Gastrocnemius medialis (tissue), 4 donors: Measurements from ENCODE around the gene C9orf43. TPM values are rescaled to one million over a fixed set of nuclear protein-coding genes. Genes with fewer than 3 reads are reported as not detected.
"Not testable (repeated sequence)": the region's sequence is repeated elsewhere in the genome, so short reads cannot be mapped to it uniquely, and the experiment has no call there.

Source experiments
- ATAC-seq, 2 donors: fragments of 150-250 bp; one replicate each; pipeline ENCODE4 v1.9.1; 2016
- DNase-seq, 2 donors: peaks; one replicate each; pipeline ENCODE4 v3.0.0-alpha.2; 2019
- H3K27ac ChIP-seq, 4 donors: fragments of 200-600 bp; sonication (generic); 1 replicate in 1 of 4; 2 replicates in 3 of 4; pipeline ENCODE4 v1.5.1; 2016 to 2018; ENCODE audit warnings: mild to moderate bottlenecking in 2 of 4, moderate library complexity in 1 of 4
- H3K27me3 ChIP-seq, 3 donors: fragments of 200-600 bp; sonication (generic) in 2 of 3; 1 replicate in 1 of 3; 2 replicates in 2 of 3; pipeline versions ENCODE4 v1.5.1 to v1.6.0; 2016 to 2019; ENCODE audit warnings: mild to moderate bottlenecking in 1 of 3, moderate library complexity in 1 of 3
- H3K36me3 ChIP-seq, 2 donors: fragments of 200-600 bp; sonication (generic) in 1 of 2; one replicate each; pipeline ENCODE4 v1.5.1; 2017 to 2018
- H3K4me1 ChIP-seq, 2 donors: fragments of 200-600 bp; sonication (generic) in 1 of 2; one replicate each; pipeline ENCODE4 v1.5.1; 2016 to 2017; ENCODE audit warnings: mild to moderate bottlenecking in 2 of 2
- H3K4me3 ChIP-seq, 4 donors: fragments of 200-600 bp; sonication (generic) in 3 of 4; 1 replicate in 1 of 4; 2 replicates in 3 of 4; pipeline ENCODE4 v1.5.1; 2016 to 2019; ENCODE audit warnings: mild to moderate bottlenecking in 2 of 4
- H3K9me3 ChIP-seq, 3 donors: fragments of 200-600 bp; sonication (generic) in 2 of 3; 1 replicate in 1 of 3; 2 replicates in 2 of 3; pipeline ENCODE4 v1.5.1; 2016 to 2019
- CTCF ChIP-seq, 5 experiments: fragments of 450-650 bp in 3 of 5; fragments of 200-600 bp in 2 of 5; sonication (generic) in 2 of 5; IDR thresholded peaks in 4 of 5; conservative IDR thresholded peaks in 1 of 5; 1 replicate in 4 of 5; 2 replicates in 1 of 5; pipeline ENCODE4 v1.5.1; 2016 to 2019; ENCODE audit warnings: antibody characterized with exemption in 5 of 5, mild to moderate bottlenecking in 3 of 5, moderate library complexity in 3 of 5
- POLR2A ChIP-seq, 2 donors: fragments of 450-650 bp; IDR thresholded peaks; one replicate each; pipeline ENCODE4 v1.6.1; 2017; ENCODE audit warnings: antibody characterized with exemption in 2 of 2, mild to moderate bottlenecking in 2 of 2, moderate library complexity in 2 of 2
- in situ Hi-C, 4 donors: fragments of 200-750 bp; cut with MboI; loops; one replicate each; pipeline versions ENCODE4 v1.15.0 to v1.8.0; 2017; ENCODE audit warnings: low sequenced_read_pairs in 4 of 4
- intact Hi-C: fragments of 100-400 bp; cut with DNase I; formaldehyde crosslinking; loops from one replicate; pipeline ENCODE4 v1.15.1; 2023; ENCODE audit warnings: low total_unique reads
- total RNA-seq, 4 donors: library from RNA; depleted of rRNA; stranded (reverse); fragments of >200 nt; gene quantifications; one replicate each; pipeline versions ENCODE4 v1.1.0 to v1.2.3, GENCODE V29; 2016

The C9orf43 gene
- not detected for total RNA-seq

GRCh38 chr9:113410207-113410864, at the start of gene C9orf43, which contains the start of gene POLE3:
Gene C9orf43 (plus strand): TSS chr9:113410747. CDS start chr9:113413494, 2,747 bp downstream.
Gene POLE3 (minus strand): TSS chr9:113410675. CDS start chr9:113410293, 382 bp downstream.
- intact Hi-C loops: loop anchor here (1.0 kb wide), 2 partner anchors 9 to 135 kb away; partner anchors contain the start of genes ALAD, CDC26 and PRPF4
- Histone ChIP-seq H3K27me3 (no peaks in the 10 kb centered on the region), H3K4me3 (peak within 1 kb of the TSS; percentile 67 to 98 (median 88)), H3K4me1 (peaks cover 14 to 22% of the 10 kb centered on the region in 2 donors), H3K27ac (peak within 1 kb of the TSS; percentile 97 to 99 (median 98)), H3K9me3 (no peaks in the 10 kb centered on the region), H3K36me3 (peaks cover 0 to 11% of the 10 kb centered on the region in 2 donors)
- DNase-seq: peak; percentile 90 to 91
- ATAC-seq: peak; percentile 96
- TF ChIP-seq CTCF (IDR thresholded peaks at IDR 0.05 in 4 of 5, conservative IDR thresholded peaks at IDR 0.05 in 1 of 5): peak in 2 of 5 experiments; percentile 43 to 71
- peak; percentile 55 to 62 for TF ChIP-seq POLR2A (IDR thresholded peaks at IDR 0.05)
- in situ Hi-C loops: no loop called here

GRCh38 chr9:113361304-113362018, 49.1 kb upstream of the C9orf43 start:
- DNase-seq (no peak), ATAC-seq (no peak)
- no peak for TF ChIP-seq CTCF (IDR thresholded peaks at IDR 0.05 in 4 of 5, conservative IDR thresholded peaks at IDR 0.05 in 1 of 5)
- TF ChIP-seq POLR2A (IDR thresholded peaks at IDR 0.05): no peak
- in situ Hi-C loops (no loop called here), intact Hi-C loops (no loop called here)
- no peaks in the 10 kb centered on the region for H3K4me1 ChIP-seq
- H3K27me3 ChIP-seq: no peaks in the 10 kb centered on the region
- no peak overlapping the region for H3K4me3 ChIP-seq
- H3K36me3 ChIP-seq: no peaks in the 10 kb centered on the region
- H3K9me3 ChIP-seq: no peaks in the 10 kb centered on the region
- H3K27ac ChIP-seq: no peak overlapping the region

- no peaks in the 10 kb centered on the region for H3K27me3 ChIP-seq
- no peak overlapping the region for H3K4me3 ChIP-seq
- no peaks in the 10 kb centered on the region for H3K9me3 ChIP-seq
- intact Hi-C loops: no loop called here
- DNase-seq (no peak), ATAC-seq (no peak)
- in situ Hi-C loops: no loop called here
- no peak overlapping the region for H3K27ac ChIP-seq
- H3K4me1 ChIP-seq: no peaks in the 10 kb centered on the region
- TF ChIP-seq POLR2A (IDR thresholded peaks at IDR 0.05) (no peak), CTCF (IDR thresholded peaks at IDR 0.05 in 4 of 5, conservative IDR thresholded peaks at IDR 0.05 in 1 of 5) (no peak)
- no peaks in the 10 kb centered on the region for H3K36me3 ChIP-seq
Measured at GRCh38 chr9:113363336-113363735, 47.2 kb upstream of the C9orf43 start.

- no peaks in the 10 kb centered on the region for H3K27me3 ChIP-seq
- no peaks in the 10 kb centered on the region for H3K9me3 ChIP-seq
- no peak overlapping the region for H3K4me3 ChIP-seq
- no peak overlapping the region for H3K27ac ChIP-seq
- no peak for DNase-seq
- in situ Hi-C loops: no loop called here
- intact Hi-C loops: no loop called here
- no peaks in the 10 kb centered on the region for H3K36me3 ChIP-seq
- no peak for TF ChIP-seq POLR2A (IDR thresholded peaks at IDR 0.05)
- no peak for TF ChIP-seq CTCF (IDR thresholded peaks at IDR 0.05 in 4 of 5, conservative IDR thresholded peaks at IDR 0.05 in 1 of 5)
- peaks cover 0 to 4% of the 10 kb centered on the region in 2 donors for H3K4me1 ChIP-seq
- ATAC-seq: no peak
Measured at GRCh38 chr9:113364951-113365350, 45.6 kb upstream of the C9orf43 start.

GRCh38 chr9:113365652-113366051, 44.9 kb upstream of the C9orf43 start:
- H3K4me3 ChIP-seq, H3K27me3 ChIP-seq, H3K4me1 ChIP-seq, H3K27ac ChIP-seq, DNase-seq, H3K9me3 ChIP-seq, H3K36me3 ChIP-seq, in situ Hi-C loops, ATAC-seq, intact Hi-C loops: not testable (repeated sequence)
